Endothelial cell of umbilical vein (primary cell): ENCODE measurements around the gene CTIF. TPM values are rescaled to one million over a fixed set of nuclear protein-coding genes. Genes with fewer than 3 reads are reported as not detected.

Source experiments
- BruUV-seq: library from RNA; stranded (reverse); fragments of 400-500 nt; replicated peaks from 2 replicates; lab custom pipeline; 2021; lab: Mats Ljungman, UMichigan
- CTCF ChIA-PET: fragments of 300-600, 350-600 bp; sonication (Branson Sonifier 250); formaldehyde crosslinking; loops from one replicate; lab custom pipeline; 2021; ENCODE audit warnings: antibody characterized with exemption, inconsistent platforms; lab: Charles Lee
- POLR2A ChIA-PET: fragments of 300-600, 350-600 bp; sonication (Branson Sonifier 250); formaldehyde crosslinking; loops from one replicate; lab custom pipeline; 2021; ENCODE audit warnings: antibody characterized with exemption, inconsistent platforms; lab: Charles Lee
- DNase-seq: peaks from one replicate; pipeline ENCODE4 v3.0.0-alpha.2; 2011; ENCODE audit warnings: low read depth, low spot score
- FAIRE-seq: peaks from 2 replicates; lab custom pipeline; 2011; peaks lifted over from hg19 to GRCh38; lab: Jason Lieb, UNC
- H2AFZ ChIP-seq: 2 replicates; pipeline ENCODE4 v1.6.0; 2012; ENCODE audit warnings: low read depth, low read length, control low read depth, inconsistent platforms
- H3K27ac ChIP-seq: 2 replicates; pipeline ENCODE4 v1.5.1; 2011; ENCODE audit warnings: low read depth, mild to moderate bottlenecking, control low read depth, low read length, moderate library complexity; ENCODE audit not compliant: insufficient read depth
- H3K27me3 ChIP-seq, 2 experiments: 2 replicates each; pipeline versions ENCODE4 v1.6.0 to v1.6.1; 2011; ENCODE audit warnings: low read length in 2 of 2, mixed read lengths in 1 of 2; ENCODE audit not compliant: control insufficient read depth in 2 of 2, insufficient read depth in 2 of 2
- H3K36me3 ChIP-seq, 2 experiments: 2 replicates in 1 of 2; 3 replicates in 1 of 2; pipeline ENCODE4 v1.5.1; 2011; ENCODE audit warnings: low read length in 2 of 2, mild to moderate bottlenecking in 1 of 2, moderate library complexity in 1 of 2; ENCODE audit not compliant: control insufficient read depth in 2 of 2, insufficient read depth in 2 of 2; ENCODE audit errors: extremely low read depth in 1 of 2
- H3K4me1 ChIP-seq: 3 replicates; pipeline ENCODE4 v1.5.1; 2011; ENCODE audit warnings: mild to moderate bottlenecking, low read length; ENCODE audit not compliant: control insufficient read depth, insufficient read depth; ENCODE audit errors: extremely low read depth
- H3K4me2 ChIP-seq: 2 replicates; pipeline ENCODE4 v1.6.1; 2011; ENCODE audit warnings: low read length, control low read depth, mixed read lengths; ENCODE audit not compliant: insufficient read depth
- H3K4me3 ChIP-seq, 3 experiments: fragments of 200-600 bp in 1 of 3; sonication (generic), shearing (Covaris generic) in 1 of 3; replicated peaks in 1 of 3; 2 replicates each; pipeline ENCODE4 v1.5.1; 2011 to 2016; ENCODE audit warnings: control low read depth in 3 of 3, low read length in 3 of 3, mild to moderate bottlenecking in 2 of 3, inconsistent platforms in 1 of 3, low read depth in 1 of 3, moderate library complexity in 1 of 3; ENCODE audit not compliant: insufficient read depth in 1 of 3
- H3K79me2 ChIP-seq: 2 replicates; pipeline ENCODE4 v1.6.0; 2012; ENCODE audit warnings: low read length, inconsistent platforms; ENCODE audit not compliant: control insufficient read depth, insufficient read depth
- H3K9ac ChIP-seq: replicated peaks from 2 replicates; pipeline ENCODE3; 2011; ENCODE audit warnings: low read length, control low read depth; ENCODE audit not compliant: insufficient read depth; ENCODE audit errors: extremely low read depth
- H3K9me1 ChIP-seq: replicated peaks from 3 replicates; pipeline ENCODE4 v1.6.0; 2011; ENCODE audit warnings: mild to moderate bottlenecking, low read length; ENCODE audit not compliant: control insufficient read depth, insufficient read depth; ENCODE audit errors: extremely low read depth
- H3K9me3 ChIP-seq: replicated peaks from 2 replicates; pipeline ENCODE4 v1.5.1; 2012; ENCODE audit warnings: low read length, inconsistent platforms; ENCODE audit not compliant: control insufficient read depth, insufficient read depth
- H4K20me1 ChIP-seq: replicated peaks from 2 replicates; pipeline ENCODE3; 2011; ENCODE audit warnings: mild to moderate bottlenecking, low read length; ENCODE audit not compliant: control insufficient read depth, insufficient read depth; ENCODE audit errors: extremely low read depth
- CTCF ChIP-seq, 2 donors: IDR thresholded peaks; 1 replicate in 1 of 2; 2 replicates in 1 of 2; pipeline ENCODE4 v1.5.1; 2011; ENCODE audit warnings: low read length in 2 of 2, mild to moderate bottlenecking in 2 of 2, moderate library complexity in 2 of 2, control low read depth in 1 of 2, inconsistent platforms in 1 of 2, low read depth in 1 of 2; ENCODE audit not compliant: insufficient read depth in 1 of 2; ENCODE audit errors: extremely low read depth in 1 of 2
- EZH2 ChIP-seq: IDR thresholded peaks from 2 replicates; pipeline ENCODE4 v1.6.1; 2012; ENCODE audit warnings: borderline replicate concordance, low read depth, mild to moderate bottlenecking, moderate library complexity, low read length, inconsistent platforms; ENCODE audit not compliant: severe bottlenecking
- FOS ChIP-seq: IDR thresholded peaks from 2 replicates; pipeline ENCODE4 v1.6.1; 2011; ENCODE audit warnings: mild to moderate bottlenecking, low read length, moderate library complexity, borderline replicate concordance; ENCODE audit not compliant: insufficient read depth
- GATA2 ChIP-seq: IDR thresholded peaks from 2 replicates; pipeline ENCODE4 v1.7.0; 2011; ENCODE audit warnings: low read depth, mild to moderate bottlenecking, moderate library complexity, mixed read lengths, low read length; ENCODE audit not compliant: insufficient read length, insufficient read depth
- JUN ChIP-seq: IDR thresholded peaks from 2 replicates; pipeline ENCODE4 v1.6.1; 2011; ENCODE audit warnings: borderline replicate concordance, low read depth; ENCODE audit not compliant: insufficient read length, insufficient read depth
- MAX ChIP-seq: IDR thresholded peaks from 2 replicates; pipeline ENCODE4 v1.6.1; 2011; ENCODE audit not compliant: insufficient read depth, insufficient read length
- MYC ChIP-seq: IDR thresholded peaks from one replicate; pipeline ENCODE4 v1.6.1; 2011; ENCODE audit warnings: mild to moderate bottlenecking, low read depth, low read length
- POLR2A ChIP-seq: IDR thresholded peaks from 2 replicates; pipeline ENCODE4 v1.6.1; 2012; ENCODE audit warnings: low read depth, mild to moderate bottlenecking, control low read depth, low read length
- POLR2AphosphoS5 ChIP-seq: IDR thresholded peaks from 2 replicates; pipeline ENCODE4 v1.6.1; 2012; ENCODE audit warnings: low read depth, mild to moderate bottlenecking, control low read depth, low read length, moderate library complexity; ENCODE audit not compliant: insufficient read depth
- dilution Hi-C: fragments of 300-500 bp; cut with MboI; formaldehyde crosslinking; loops from one replicate; pipeline ENCODE4 v1.15.0; 2019; ENCODE audit warnings: low sequenced_read_pairs; ENCODE audit not compliant: extremely low pct_ligation_motif_present
- intact Hi-C: fragments of 100-400 bp; cut with micrococcal nuclease; formaldehyde crosslinking; loops from one replicate; pipeline ENCODE4 v1.10.0; 2022
- polyA plus RNA-seq, 4 experiments: library from polyadenylated mRNA; depleted of rRNA in 3 of 4; stranded (reverse) in 3 of 4; unstranded in 1 of 4; fragments of >200 nt; gene quantifications; 2 replicates each; pipeline versions ENCODE4 v1.2.1 to v1.2.3, GENCODE V29; 2011 to 2012; ENCODE audit warnings: missing spikeins in 1 of 4
- total RNA-seq: library from RNA; stranded (reverse); gene quantifications from 2 replicates; pipeline ENCODE4 v1.2.3, GENCODE V29; 2021

The CTIF gene
- total and polyA plus RNA-seq, 2 donors (not counting 3 experiments of a cell fraction or from before 2014, with no cell fraction given): 20.9 to 57.7 TPM

GRCh38 chr18:48872234-48873145 lies 333.7 kb downstream of the CTIF start:
- Histone ChIP-seq H3K4me2 (no peak overlapping the region), H3K9me1 (no peaks in the 10 kb centered on the region), H3K36me3 (no peaks in the 10 kb centered on the region), H2AFZ (no peak overlapping the region), H3K79me2 (no peaks in the 10 kb centered on the region), H3K9ac (no peak overlapping the region), H3K4me3 (no peak overlapping the region), H3K9me3 (no peaks in the 10 kb centered on the region), H4K20me1 (no peaks in the 10 kb centered on the region), H3K4me1 (peaks cover 8% of the 10 kb centered on the region), H3K27ac (peak overlapping the region; percentile 36), H3K27me3 (no peaks in the 10 kb centered on the region)
- no peak for DNase-seq
- CTCF ChIA-PET: interaction anchor here (1.3 to 2.1 kb wide), 5 partner anchors 24 to 69 kb away, joined by 3 to 6 read pairs (median 4); no protein-coding TSS in a partner anchor
- no peak for FAIRE-seq
- BruUV-seq: no TSS peak
- TF ChIP-seq JUN: no peak
- TF ChIP-seq CTCF (IDR thresholded peaks at IDR 0.05; ENCODE audit: extremely low read depth in 1 of 2, insufficient read depth in 1 of 2, low read depth in 1 of 2, low read length in 2 of 2): no peak
- TF ChIP-seq FOS: no peak
- no peak for TF ChIP-seq GATA2
- TF ChIP-seq POLR2AphosphoS5: no peak
- no peak for TF ChIP-seq POLR2A
- TF ChIP-seq EZH2: no peak
- TF ChIP-seq MAX: no peak
- no peak for TF ChIP-seq MYC
- intact Hi-C loops (loop anchor here (1.0 to 2.0 kb wide), 3 partner anchors 24 to 78 kb away; partner anchors contain the start of gene SMAD7), dilution Hi-C loops (no loop called here)
- POLR2A ChIA-PET: no interaction called here
